GM10266 (cell line): Measurements from ENCODE around the gene MLF2.

Source experiments
- DNase-seq: peaks from one replicate; pipeline ENCODE4 v3.0.0; 2012; ENCODE audit errors: extremely low spot score
- CTCF ChIP-seq: IDR thresholded peaks from 2 replicates; pipeline ENCODE4 v1.5.1; 2012; ENCODE audit warnings: mild to moderate bottlenecking, low read depth; ENCODE audit not compliant: control insufficient read depth, insufficient read depth; ENCODE audit errors: missing control alignments

The MLF2 gene

GRCh38 chr12:6752921-6753771 lies at the start of gene MLF2:
Gene MLF2, minus strand, starts transcription at chr12:6753141. Its CDS starts 807 bp downstream, at chr12:6752334.
- DNase-seq = peak; percentile 98
- TF ChIP-seq CTCF = peak; percentile 92

- DNase-seq = no peak
- TF ChIP-seq CTCF = no peak
Measured at GRCh38 chr12:6799147-6799546, 46.2 kb upstream of the MLF2 start.

GRCh38 chr12:6796576-6796975 lies 43.6 kb upstream of the MLF2 start:
- TF ChIP-seq CTCF = no peak
- DNase-seq = no peak

- no peak for DNase-seq
- no peak for TF ChIP-seq CTCF
Measured at GRCh38 chr12:6795088-6795487, 42.1 kb upstream of the MLF2 start.

- TF ChIP-seq CTCF = no peak
- peak; percentile 45 for DNase-seq
Measured at GRCh38 chr12:6792522-6793201, 39.7 kb upstream of the MLF2 start.

- TF ChIP-seq CTCF = no peak
- no peak for DNase-seq
Measured at GRCh38 chr12:6791931-6792520, 39.1 kb upstream of the MLF2 start.
